Measurements from ENCODE around the gene PTPRE. TPM values are rescaled to one million over a fixed set of nuclear protein-coding genes. Genes with fewer than 3 reads are reported as not detected.
A peak's percentile ranks its signal among the peaks of the same experiment; 100 is the strongest.

The PTPRE gene
- total RNA-seq, 1 experiment from 2014 or later: 1.5 TPM

GRCh38 chr10:128027306-128027705 lies 120.4 kb downstream of the PTPRE start:
- Histone ChIP-seq H3K4me3 (no peak overlapping the region), H3K27ac (no peak overlapping the region), H3K27me3 (replicated peaks) (no peaks in the 10 kb centered on the region), H3K36me3 (no peaks in the 10 kb centered on the region), H3K9me3 (replicated peaks) (no peaks in the 10 kb centered on the region), H3K4me1 (replicated peaks) (no peaks in the 10 kb centered on the region)
- DNase-seq (ENCODE audit: low read depth in 1 of 2, low spot score in 2 of 2): no peak

DNA sequence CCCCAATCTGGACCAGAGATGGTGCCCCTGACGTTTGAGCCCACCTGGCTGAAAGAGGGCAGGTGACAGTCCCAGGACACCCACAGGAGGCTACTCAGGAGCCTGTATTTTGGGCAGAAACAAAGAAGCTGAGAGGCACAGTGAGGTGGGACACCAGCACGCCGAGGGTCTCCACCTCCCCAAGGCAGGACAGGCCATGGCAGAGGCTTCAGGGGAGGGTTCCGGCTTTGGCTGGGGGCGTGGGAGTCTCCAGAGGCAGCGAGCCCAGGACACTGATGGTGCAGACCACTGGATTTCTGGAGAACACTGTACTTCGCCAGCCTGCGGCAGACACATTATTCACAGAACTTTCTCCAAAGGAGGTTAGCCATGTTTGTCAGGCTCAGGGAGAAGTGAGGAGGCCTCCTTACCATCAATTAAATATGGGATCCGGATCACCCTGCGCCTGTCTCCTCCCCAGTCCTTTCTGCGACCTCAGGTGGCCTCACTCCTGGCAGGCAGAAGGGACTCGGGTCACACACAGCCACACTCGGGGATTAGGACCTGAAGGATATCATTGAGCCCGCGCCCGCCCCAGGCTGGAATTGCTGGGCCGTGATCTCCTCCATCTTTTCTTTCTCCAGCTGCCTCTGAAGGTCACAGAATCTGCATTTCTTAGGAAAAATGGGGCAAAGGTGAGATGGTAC lies 121.1 kb downstream of the PTPRE start:
- H3K36me3 ChIP-seq: no peaks in the 10 kb centered on the region
- H3K27ac ChIP-seq: no peak overlapping the region
- no peak overlapping the region for H3K4me3 ChIP-seq
- no peaks in the 10 kb centered on the region for H3K9me3 ChIP-seq (replicated peaks)
- no peaks in the 10 kb centered on the region for H3K27me3 ChIP-seq (replicated peaks)
- no peak for DNase-seq (ENCODE audit: low read depth in 1 of 2, low spot score in 2 of 2)
- H3K4me1 ChIP-seq (replicated peaks): no peaks in the 10 kb centered on the region

DNA sequence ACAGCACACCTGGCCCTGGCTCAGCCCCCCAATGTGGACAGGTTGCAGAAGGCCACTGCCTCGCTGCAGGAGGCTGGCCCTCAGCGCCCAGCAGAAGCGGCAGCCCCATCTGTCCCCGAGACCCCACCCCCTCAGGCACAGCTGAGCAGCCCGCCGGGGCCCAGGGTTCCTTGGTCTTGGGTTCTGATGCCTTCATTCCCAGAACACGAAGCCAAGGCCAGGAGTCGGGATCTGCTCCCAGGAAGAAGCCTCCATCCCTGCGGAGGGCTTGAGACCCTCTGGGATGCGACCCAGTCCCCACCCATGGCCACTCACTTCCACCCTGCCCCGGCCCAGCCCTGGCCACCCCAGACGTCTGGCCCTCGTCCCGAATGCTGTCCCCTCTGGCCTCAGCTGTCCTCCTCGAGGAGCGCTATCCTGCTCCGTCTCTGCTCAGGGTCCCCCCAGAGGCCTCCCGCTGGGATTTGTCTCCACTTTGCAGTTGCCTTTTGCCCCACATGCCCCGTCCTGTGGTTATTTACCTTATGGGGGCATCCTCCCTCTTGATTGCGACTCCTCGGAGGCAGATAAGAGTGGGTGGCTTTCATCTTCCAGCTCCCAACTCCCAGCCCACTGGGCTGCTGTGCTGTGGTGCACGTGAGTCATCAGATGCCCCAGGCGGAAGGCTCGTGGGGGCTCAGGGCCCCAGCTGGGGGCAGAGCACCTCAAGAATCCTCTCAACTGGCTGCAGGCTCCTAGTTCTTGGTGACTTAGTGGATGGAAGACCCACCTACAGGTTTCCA lies 121.8 kb downstream of the PTPRE start:
- H3K36me3 ChIP-seq: no peaks in the 10 kb centered on the region
- H3K4me1 ChIP-seq (replicated peaks): no peaks in the 10 kb centered on the region
- H3K4me3 ChIP-seq: no peak overlapping the region
- no peaks in the 10 kb centered on the region for H3K9me3 ChIP-seq (replicated peaks)
- DNase-seq (ENCODE audit: low read depth in 1 of 2, low spot score in 2 of 2): no peak
- H3K27ac ChIP-seq: no peak overlapping the region
- no peaks in the 10 kb centered on the region for H3K27me3 ChIP-seq (replicated peaks)

DNA sequence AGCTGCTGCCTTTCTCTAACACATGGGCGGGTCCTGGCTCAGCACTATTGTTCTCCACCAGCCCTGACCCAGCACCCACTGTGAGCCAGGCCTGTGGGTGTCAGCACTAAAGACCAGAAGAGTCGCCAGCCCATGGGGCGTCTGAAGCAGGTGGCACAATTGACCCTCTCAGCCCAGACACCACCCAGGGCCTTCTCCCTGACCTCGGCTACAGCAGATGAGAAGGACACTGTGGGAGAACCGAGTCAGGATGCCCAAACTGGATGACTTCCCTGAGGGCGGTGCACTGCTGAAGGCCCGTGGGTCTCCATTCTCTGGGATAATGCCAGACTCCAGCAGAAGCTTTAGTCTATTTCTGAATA lies 122.4 kb downstream of the PTPRE start:
- no peaks in the 10 kb centered on the region for H3K27me3 ChIP-seq (replicated peaks)
- no peaks in the 10 kb centered on the region for H3K9me3 ChIP-seq (replicated peaks)

DNA sequence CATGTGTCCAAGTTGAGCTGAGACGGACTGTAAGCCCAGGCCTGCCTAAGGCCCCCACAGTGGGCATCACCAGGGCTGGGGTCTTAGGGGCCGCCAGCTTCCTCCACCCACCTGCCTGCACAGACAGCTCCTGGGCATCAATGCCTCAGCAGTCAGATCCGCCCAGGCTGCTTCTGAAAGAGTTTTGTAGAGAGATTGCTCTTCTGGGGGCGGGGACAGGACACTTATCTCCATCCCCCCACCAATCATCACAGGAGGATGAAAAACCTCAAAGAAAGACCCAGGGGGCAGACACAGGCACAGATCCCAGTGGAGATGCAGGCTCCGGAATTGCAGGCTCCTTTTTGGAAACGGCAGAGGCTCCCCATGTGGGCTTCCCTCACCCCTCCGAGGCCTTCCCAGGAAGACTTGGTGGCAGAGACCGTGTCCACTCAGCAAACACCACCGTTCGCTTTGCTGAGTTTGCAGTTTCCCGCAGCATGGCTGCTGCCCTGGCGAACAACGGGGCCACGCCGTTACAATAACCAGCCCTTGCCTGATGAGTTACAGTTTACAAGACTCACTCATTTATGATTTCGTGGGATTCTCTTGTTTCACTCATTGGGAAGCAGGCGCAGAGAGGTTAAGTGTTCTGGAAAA lies 122.9 kb downstream of the PTPRE start:
- H3K36me3 ChIP-seq: no peaks in the 10 kb centered on the region
- no peak for DNase-seq (ENCODE audit: low read depth in 1 of 2, low spot score in 2 of 2)
- no peak overlapping the region for H3K4me3 ChIP-seq
- H3K9me3 ChIP-seq (replicated peaks): no peaks in the 10 kb centered on the region
- no peak overlapping the region for H3K27ac ChIP-seq
- H3K27me3 ChIP-seq (replicated peaks): no peaks in the 10 kb centered on the region
- no peaks in the 10 kb centered on the region for H3K4me1 ChIP-seq (replicated peaks)

More for the DNA sequence above, 122.4 kb downstream of the PTPRE start:
- no peak overlapping the region for H3K4me3 ChIP-seq
- H3K36me3 ChIP-seq: no peaks in the 10 kb centered on the region
- H3K27ac ChIP-seq: no peak overlapping the region
- DNase-seq (ENCODE audit: low read depth in 1 of 2, low spot score in 2 of 2): no peak
- H3K4me1 ChIP-seq (replicated peaks): no peaks in the 10 kb centered on the region

DNA sequence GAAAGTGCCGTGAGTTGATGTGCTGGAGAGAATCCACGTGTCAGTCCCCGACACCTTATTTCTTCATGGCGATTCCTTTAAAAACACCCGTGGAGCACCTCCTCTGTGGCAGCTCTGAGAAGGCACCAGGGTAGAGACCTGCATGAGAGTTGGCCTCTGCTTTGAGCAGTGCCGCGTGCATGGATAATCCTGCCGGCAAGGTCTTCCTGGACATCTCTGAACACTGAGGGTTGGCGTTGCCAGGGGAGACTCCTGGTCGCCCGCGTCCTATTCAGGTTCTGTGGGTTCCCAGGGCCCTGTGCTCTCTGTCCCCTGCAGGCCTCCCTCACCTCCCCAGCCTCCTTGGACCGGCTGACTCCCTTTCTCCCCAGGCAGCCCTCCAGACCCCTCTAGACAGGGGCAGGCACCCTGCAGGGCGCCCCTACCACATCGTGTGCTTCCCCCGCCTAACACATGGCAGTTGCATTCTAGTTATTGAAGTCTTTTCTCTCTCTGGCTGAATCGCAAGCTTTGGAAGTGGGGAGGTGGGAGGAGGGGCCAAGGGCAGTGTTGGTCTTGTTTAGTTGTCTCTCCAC lies 123.7 kb downstream of the PTPRE start:
- no peak overlapping the region for H3K4me3 ChIP-seq
- H3K36me3 ChIP-seq: no peaks in the 10 kb centered on the region
- no peaks in the 10 kb centered on the region for H3K4me1 ChIP-seq (replicated peaks)
- H3K27me3 ChIP-seq (replicated peaks): no peaks in the 10 kb centered on the region
- DNase-seq (ENCODE audit: low read depth in 1 of 2, low spot score in 2 of 2): no peak
- H3K27ac ChIP-seq: no peak overlapping the region
- H3K9me3 ChIP-seq (replicated peaks): no peaks in the 10 kb centered on the region

- Histone ChIP-seq H3K36me3 (no peaks in the 10 kb centered on the region), H3K9me3 (replicated peaks) (no peaks in the 10 kb centered on the region), H3K27me3 (replicated peaks) (no peaks in the 10 kb centered on the region), H3K4me3 (no peak overlapping the region), H3K27ac (no peak overlapping the region), H3K4me1 (replicated peaks) (no peaks in the 10 kb centered on the region)
- no peak for DNase-seq (ENCODE audit: low read depth in 1 of 2, low spot score in 2 of 2)
Observed at GRCh38 chr10:128031216-128031615, 124.3 kb downstream of the PTPRE start.

GRCh38 chr10:128032466-128032865 lies 125.6 kb downstream of the PTPRE start:
- no peaks in the 10 kb centered on the region for H3K4me1 ChIP-seq (replicated peaks)
- no peak overlapping the region for H3K4me3 ChIP-seq

GRCh38 chr10:128035557-128035973 lies 128.7 kb downstream of the PTPRE start:
- no peaks in the 10 kb centered on the region for H3K4me1 ChIP-seq (replicated peaks)
- peak in 1 of 2 experiments; percentile 18 for DNase-seq (ENCODE audit: low read depth in 1 of 2, low spot score in 2 of 2)

More at GRCh38 chr10:128032466-128032865, 125.6 kb downstream of the PTPRE start:
- Histone ChIP-seq H3K27ac (no peak overlapping the region), H3K9me3 (replicated peaks) (no peaks in the 10 kb centered on the region), H3K27me3 (replicated peaks) (no peaks in the 10 kb centered on the region), H3K36me3 (no peaks in the 10 kb centered on the region)
- DNase-seq (ENCODE audit: low read depth in 1 of 2, low spot score in 2 of 2): no peak

DNA sequence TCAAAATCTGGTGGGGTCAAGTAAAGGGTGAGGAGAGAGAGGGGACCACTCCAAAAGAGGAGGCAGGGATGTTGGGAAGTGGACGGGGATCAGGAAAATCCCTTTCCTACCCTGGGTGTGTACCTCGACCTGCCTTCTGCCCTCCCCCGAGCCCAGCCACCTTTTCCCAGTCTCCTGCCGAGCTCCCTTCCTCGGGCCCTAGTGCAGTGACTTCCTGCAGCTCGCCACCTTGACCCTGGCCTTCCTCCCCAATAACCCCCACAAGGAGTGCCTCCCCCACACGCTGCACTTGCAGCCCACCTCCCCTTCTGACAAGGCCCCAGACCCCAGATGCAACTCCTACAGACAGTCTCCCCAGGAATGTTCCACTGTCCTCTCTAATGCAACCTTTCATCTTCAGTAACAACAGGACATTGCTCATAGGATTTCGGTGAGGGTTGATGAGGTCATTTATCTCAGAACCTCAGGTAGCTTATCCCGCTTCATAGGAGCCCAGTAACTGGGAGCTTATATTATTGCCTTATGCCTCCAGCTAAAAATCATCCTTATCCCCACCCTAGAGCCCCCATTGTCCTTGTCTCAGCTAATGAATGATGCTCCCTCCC lies 129.2 kb downstream of the PTPRE start:
- Histone ChIP-seq H3K27ac (no peak overlapping the region), H3K4me3 (no peak overlapping the region), H3K27me3 (replicated peaks) (no peaks in the 10 kb centered on the region), H3K9me3 (replicated peaks) (no peaks in the 10 kb centered on the region), H3K36me3 (no peaks in the 10 kb centered on the region), H3K4me1 (replicated peaks) (no peaks in the 10 kb centered on the region)
- DNase-seq (ENCODE audit: low read depth in 1 of 2, low spot score in 2 of 2): no peak

More at GRCh38 chr10:128035557-128035973, 128.7 kb downstream of the PTPRE start:
- Histone ChIP-seq H3K27me3 (replicated peaks) (no peaks in the 10 kb centered on the region), H3K27ac (no peak overlapping the region), H3K4me3 (no peak overlapping the region), H3K36me3 (no peaks in the 10 kb centered on the region), H3K9me3 (replicated peaks) (no peaks in the 10 kb centered on the region)

GRCh38 chr10:128036746-128037543 lies 130.0 kb downstream of the PTPRE start:
- Histone ChIP-seq H3K4me1 (replicated peaks) (no peaks in the 10 kb centered on the region), H3K4me3 (no peak overlapping the region), H3K27me3 (replicated peaks) (no peaks in the 10 kb centered on the region), H3K27ac (no peak overlapping the region), H3K36me3 (no peaks in the 10 kb centered on the region), H3K9me3 (replicated peaks) (no peaks in the 10 kb centered on the region)
- DNase-seq (ENCODE audit: low read depth in 1 of 2, low spot score in 2 of 2): no peak

- Histone ChIP-seq H3K9me3 (replicated peaks) (no peaks in the 10 kb centered on the region), H3K27me3 (replicated peaks) (no peaks in the 10 kb centered on the region), H3K27ac (no peak overlapping the region), H3K4me3 (no peak overlapping the region), H3K4me1 (replicated peaks) (peaks cover 8% of the 10 kb centered on the region), H3K36me3 (no peaks in the 10 kb centered on the region)
- DNase-seq (ENCODE audit: low read depth in 1 of 2, low spot score in 2 of 2): no peak
Observed at GRCh38 chr10:128040096-128040495, 133.2 kb downstream of the PTPRE start.

DNA sequence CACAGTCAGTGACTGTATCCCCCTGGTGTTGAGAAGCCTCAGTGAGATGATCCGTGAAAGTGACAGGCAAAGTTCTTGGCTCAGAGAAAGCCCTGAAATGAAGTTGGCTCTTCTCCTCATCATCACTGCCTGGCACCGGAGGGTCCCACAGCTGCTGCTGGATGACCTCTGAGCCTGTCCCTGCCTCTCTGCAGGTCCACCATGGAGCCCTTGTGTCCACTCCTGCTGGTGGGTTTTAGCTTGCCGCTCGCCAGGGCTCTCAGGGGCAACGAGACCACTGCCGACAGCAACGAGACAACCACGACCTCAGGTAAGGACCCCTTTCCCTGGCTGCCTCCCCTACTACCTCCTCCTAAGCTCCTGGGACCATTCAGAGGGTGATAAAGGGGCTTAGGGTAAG lies 133.8 kb downstream of the PTPRE start:
- Histone ChIP-seq H3K27ac (no peak overlapping the region), H3K36me3 (no peaks in the 10 kb centered on the region), H3K4me3 (no peak overlapping the region), H3K9me3 (replicated peaks) (no peaks in the 10 kb centered on the region), H3K4me1 (replicated peaks) (peaks cover 8% of the 10 kb centered on the region), H3K27me3 (replicated peaks) (no peaks in the 10 kb centered on the region)
- DNase-seq (ENCODE audit: low read depth in 1 of 2, low spot score in 2 of 2): no peak
